Measurements from ENCODE around the gene PPP2R5C.
A peak's percentile ranks its signal among the peaks of the same experiment; 100 is the strongest.

The PPP2R5C gene

GRCh38 chr14:101791919-101792572, 30.5 kb downstream of the PPP2R5C start (continued):
- TF ChIP-seq, protein P1, sequence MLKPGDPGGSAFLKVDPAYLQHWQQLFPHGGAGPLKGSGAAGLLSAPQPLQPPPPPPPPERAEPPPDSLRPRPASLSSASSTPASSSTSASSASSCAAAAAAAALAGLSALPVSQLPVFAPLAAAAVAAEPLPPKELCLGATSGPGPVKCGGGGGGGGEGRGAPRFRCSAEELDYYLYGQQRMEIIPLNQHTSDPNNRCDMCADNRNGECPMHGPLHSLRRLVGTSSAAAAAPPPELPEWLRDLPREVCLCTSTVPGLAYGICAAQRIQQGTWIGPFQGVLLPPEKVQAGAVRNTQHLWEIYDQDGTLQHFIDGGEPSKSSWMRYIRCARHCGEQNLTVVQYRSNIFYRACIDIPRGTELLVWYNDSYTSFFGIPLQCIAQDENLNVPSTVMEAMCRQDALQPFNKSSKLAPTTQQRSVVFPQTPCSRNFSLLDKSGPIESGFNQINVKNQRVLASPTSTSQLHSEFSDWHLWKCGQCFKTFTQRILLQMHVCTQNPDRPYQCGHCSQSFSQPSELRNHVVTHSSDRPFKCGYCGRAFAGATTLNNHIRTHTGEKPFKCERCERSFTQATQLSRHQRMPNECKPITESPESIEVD (tag by site-specific recombination; IDR thresholded peaks at IDR 0.05): peak; percentile 96
- no peak for TF ChIP-seq ZNF76 (tag by site-specific recombination; IDR thresholded peaks at IDR 0.05; ENCODE audit: borderline replicate concordance, low read depth)
- TF ChIP-seq FEZF1 (tag by site-specific recombination; IDR thresholded peaks at IDR 0.05): 0 out of 2 replicates have a peak, but pooled peaks have one; percentile 39
- TF ChIP-seq ZNF202 (tag by site-specific recombination; IDR thresholded peaks at IDR 0.05; ENCODE audit: borderline replicate concordance): no peak
- TF ChIP-seq GLI2 (tag by site-specific recombination; IDR thresholded peaks at IDR 0.05; ENCODE audit: borderline replicate concordance, low read depth): peak; percentile 7; the same call in 1 of the 2 replicates
- TF ChIP-seq ZNF521 (tag by site-specific recombination; IDR thresholded peaks at IDR 0.05): no peak
- TF ChIP-seq ZNF843 (tag by site-specific recombination; IDR thresholded peaks at IDR 0.05): peak; percentile 68
- TF ChIP-seq ZNF366 (tag by site-specific recombination; conservative IDR thresholded peaks at IDR 0.05): peak; percentile 58
- peak; percentile 89 for TF ChIP-seq PRDM1 (tag by site-specific recombination; IDR thresholded peaks at IDR 0.05)
- TF ChIP-seq ZSCAN5A (tag by site-specific recombination; IDR thresholded peaks at IDR 0.05): no peak
- no peak for TF ChIP-seq ZNF514 (tag by site-specific recombination; IDR thresholded peaks at IDR 0.05)
- no peak for TF ChIP-seq ZNF174 (tag by site-specific recombination; IDR thresholded peaks at IDR 0.05)
- TF ChIP-seq TSHZ1 (tag by site-specific recombination; IDR thresholded peaks at IDR 0.05; ENCODE audit: borderline replicate concordance): 0 out of 2 replicates have a peak, but pooled peaks have one; percentile 36
- TF ChIP-seq ZSCAN30 (tag by site-specific recombination; IDR thresholded peaks at IDR 0.05): 0 out of 2 replicates have a peak, but pooled peaks have one; percentile 6
- TF ChIP-seq GLIS1 (tag by site-specific recombination; IDR thresholded peaks at IDR 0.05): no peak
- TF ChIP-seq IKZF3 (tag by site-specific recombination; IDR thresholded peaks at IDR 0.05): 0 out of 2 replicates have a peak, but pooled peaks have one; percentile 50
- peak; percentile 50 for TF ChIP-seq OSR2 (tag by site-specific recombination; IDR thresholded peaks at IDR 0.05)
- peak; percentile 79 for TF ChIP-seq ZBTB17 (tag by site-specific recombination; IDR thresholded peaks at IDR 0.05)
- TF ChIP-seq ZBTB1 (tag by site-specific recombination; IDR thresholded peaks at IDR 0.05): 0 out of 2 replicates have a peak, but pooled peaks have one; percentile 26
- peak; percentile 51 for TF ChIP-seq ZNF629 (tag by site-specific recombination; IDR thresholded peaks at IDR 0.05)

- Histone ChIP-seq H3K9me3 (ENCODE audit: control insufficient read depth, insufficient read depth, low read depth, low read length) (no peaks in the 10 kb centered on the region), H3K4me1 (ENCODE audit: control insufficient read depth, insufficient read depth, low read length) (peaks cover 9% of the 10 kb centered on the region), H3K4me3 (ENCODE audit: low read depth, low read length) (no peak overlapping the region), H3K36me3 (ENCODE audit: control insufficient read depth in 2 of 2, insufficient read depth in 1 of 2, low read length in 2 of 2) (no peaks in the 10 kb centered on the region), H3K27ac (ENCODE audit: extremely low read depth, low read depth, low read length) (no peak overlapping the region)
- ChIA-PET POLR2A (interaction anchor here (0.6 kb wide), 1 partner anchor 14 kb away, joined by 3 read pairs; no protein-coding TSS in a partner anchor), CTCF (no interaction called here)
- no peak for TF ChIP-seq ZSCAN16 (tag by site-specific recombination; IDR thresholded peaks at IDR 0.05)
- no peak for TF ChIP-seq ZNF555 (tag by site-specific recombination; conservative IDR thresholded peaks at IDR 0.05)
- no peak for TF ChIP-seq ZBTB1 (tag by site-specific recombination; IDR thresholded peaks at IDR 0.05)
- TF ChIP-seq ZNF157 (tag by site-specific recombination; IDR thresholded peaks at IDR 0.05): no peak
- no peak for TF ChIP-seq YY1 (tag by site-specific recombination; IDR thresholded peaks at IDR 0.05)
- TF ChIP-seq ZNF701 (tag by site-specific recombination; IDR thresholded peaks at IDR 0.05): no peak
- TF ChIP-seq ZNF623 (tag by site-specific recombination; IDR thresholded peaks at IDR 0.05): no peak
- TF ChIP-seq ZNF645 (tag by site-specific recombination; IDR thresholded peaks at IDR 0.05): no peak
- TF ChIP-seq ZNF521 (tag by site-specific recombination; IDR thresholded peaks at IDR 0.05): no peak
- TF ChIP-seq ZBTB7A (tag by site-specific recombination; IDR thresholded peaks at IDR 0.05; ENCODE audit: low read depth): no peak
- TF ChIP-seq PBX3 (CRISPR knock-in tag; IDR thresholded peaks at IDR 0.05): no peak
- no peak for TF ChIP-seq GLIS1 (tag by site-specific recombination; IDR thresholded peaks at IDR 0.05)
These were observed 34.5 kb downstream of the PPP2R5C start for GRCh38 chr14:101796016-101796415.

Measured in HEK293 (cell line).